Measurements from ENCODE around the gene IL21R. TPM values are rescaled to one million over a fixed set of nuclear protein-coding genes. Genes with fewer than 3 reads are reported as not detected.

The IL21R gene
- total and polyA plus RNA-seq, 10 of the 15 experiments (the other 5 are each of a cell fraction or from before 2014, with no cell fraction given), result 5.3 to 138 (median 82.5) TPM

DNA sequence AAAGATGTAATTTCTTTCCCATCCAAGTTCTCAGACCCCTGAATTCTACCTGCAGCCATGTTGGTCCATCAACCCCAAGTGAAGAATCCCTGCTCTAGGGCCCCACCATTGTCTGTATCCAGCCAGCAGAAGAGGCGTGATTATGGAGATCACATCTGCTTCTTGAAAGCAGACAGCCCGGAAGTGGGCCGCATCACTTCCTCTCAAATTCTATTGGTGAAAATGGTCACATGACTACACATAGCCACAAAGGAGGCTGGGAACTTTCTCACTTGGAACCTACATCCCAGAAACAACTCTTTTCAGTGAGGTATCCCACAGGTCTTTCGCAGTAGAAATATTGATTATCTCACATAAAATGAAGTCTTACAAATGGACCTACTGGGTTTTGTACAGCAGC is 48.1 kb upstream of the IL21R start:
- no peak for ATAC-seq
- H3K79me2 ChIP-seq (ENCODE audit: control insufficient read depth, insufficient read depth, low read length), result no peaks in the 10 kb centered on the region
- H2AFZ ChIP-seq (ENCODE audit: control insufficient read depth, low read depth, low read length), result no peak overlapping the region
- CTCF ChIA-PET, result interaction anchor here (2.0 kb wide), 1 partner anchor 119 kb away, joined by 7 read pairs; no protein-coding TSS in a partner anchor
- POLR2A ChIA-PET, result no interaction called here
- H3K9ac ChIP-seq (ENCODE audit: control insufficient read depth, insufficient read depth, low read length), result no peak overlapping the region
- TSS peak; percentile 3 for BruUV-seq (replicated peaks)
- H3K9me3 ChIP-seq (replicated peaks; ENCODE audit: control insufficient read depth, insufficient read depth, low read length), result no peaks in the 10 kb centered on the region; the same call in 2 of the 3 replicates
- intact Hi-C loops (cut with micrococcal nuclease; ENCODE audit: unreplicated experiment) (no loop called here), in situ Hi-C loops (cut with MboI) (loop anchor here (25.0 kb wide), 1 partner anchor 1517 kb away; no protein-coding TSS in a partner anchor)
- no peaks in the 10 kb centered on the region for H3K4me1 ChIP-seq (ENCODE audit: control insufficient read depth, insufficient read depth, low read length)
- FAIRE-seq, result no peak
- peaks cover 10 to 31% of the 10 kb centered on the region in 2 experiments; a peak in 3 of 4 replicates for H3K36me3 ChIP-seq (ENCODE audit: control insufficient read depth in 2 of 2, insufficient read depth in 2 of 2, low read length in 1 of 2)
- TF ChIP-seq, protein P1, sequence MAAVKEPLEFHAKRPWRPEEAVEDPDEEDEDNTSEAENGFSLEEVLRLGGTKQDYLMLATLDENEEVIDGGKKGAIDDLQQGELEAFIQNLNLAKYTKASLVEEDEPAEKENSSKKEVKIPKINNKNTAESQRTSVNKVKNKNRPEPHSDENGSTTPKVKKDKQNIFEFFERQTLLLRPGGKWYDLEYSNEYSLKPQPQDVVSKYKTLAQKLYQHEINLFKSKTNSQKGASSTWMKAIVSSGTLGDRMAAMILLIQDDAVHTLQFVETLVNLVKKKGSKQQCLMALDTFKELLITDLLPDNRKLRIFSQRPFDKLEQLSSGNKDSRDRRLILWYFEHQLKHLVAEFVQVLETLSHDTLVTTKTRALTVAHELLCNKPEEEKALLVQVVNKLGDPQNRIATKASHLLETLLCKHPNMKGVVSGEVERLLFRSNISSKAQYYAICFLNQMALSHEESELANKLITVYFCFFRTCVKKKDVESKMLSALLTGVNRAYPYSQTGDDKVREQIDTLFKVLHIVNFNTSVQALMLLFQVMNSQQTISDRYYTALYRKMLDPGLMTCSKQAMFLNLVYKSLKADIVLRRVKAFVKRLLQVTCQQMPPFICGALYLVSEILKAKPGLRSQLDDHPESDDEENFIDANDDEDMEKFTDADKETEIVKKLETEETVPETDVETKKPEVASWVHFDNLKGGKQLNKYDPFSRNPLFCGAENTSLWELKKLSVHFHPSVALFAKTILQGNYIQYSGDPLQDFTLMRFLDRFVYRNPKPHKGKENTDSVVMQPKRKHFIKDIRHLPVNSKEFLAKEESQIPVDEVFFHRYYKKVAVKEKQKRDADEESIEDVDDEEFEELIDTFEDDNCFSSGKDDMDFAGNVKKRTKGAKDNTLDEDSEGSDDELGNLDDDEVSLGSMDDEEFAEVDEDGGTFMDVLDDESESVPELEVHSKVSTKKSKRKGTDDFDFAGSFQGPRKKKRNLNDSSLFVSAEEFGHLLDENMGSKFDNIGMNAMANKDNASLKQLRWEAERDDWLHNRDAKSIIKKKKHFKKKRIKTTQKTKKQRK (IDR thresholded peaks at IDR 0.05; ENCODE audit: low read depth, low read length), result no peak
- no peak for TF ChIP-seq TCF7 (IDR thresholded peaks at IDR 0.05; ENCODE audit: borderline replicate concordance)
- TF ChIP-seq NFYB (IDR thresholded peaks at IDR 0.05; ENCODE audit: insufficient read depth, low read depth, low read length), result peak; percentile 79
- no peaks in the 10 kb centered on the region for H4K20me1 ChIP-seq (ENCODE audit: control insufficient read depth, insufficient read depth)
- no peak overlapping the region for H3K4me2 ChIP-seq (ENCODE audit: control insufficient read depth, insufficient read depth)
- no peak for DNase-seq (ENCODE audit: low read depth, low spot score)
- H3K27me3 ChIP-seq (replicated peaks in 1 of 2; ENCODE audit: control insufficient read depth in 2 of 2, insufficient read depth in 2 of 2, low read length in 1 of 2), result no peaks in the 10 kb centered on the region
- WGBS (ENCODE audit: insufficient coverage, insufficient replicate concordance, low lambda C conversion rate, missing lambda C conversion rate), result 99% methylated on average over 4 of the region's 4 CpGs
- H3K4me3 ChIP-seq, result no peak overlapping the region
- RAD21 ChIA-PET (ENCODE audit: unreplicated experiment), result interaction anchor here (1.0 kb wide), 1 partner anchor 119 kb away, joined by 6 read pairs; no protein-coding TSS in a partner anchor
- no peak overlapping the region for H3K27ac ChIP-seq (ENCODE audit: control insufficient read depth, insufficient read depth)
- SMC1A ChIA-PET (ENCODE audit: uncharacterized antibody, unreplicated experiment), result interaction anchor here (1.2 to 1.9 kb wide), 2 partner anchors 14 to 119 kb away, joined by 5 to 12 read pairs; no protein-coding TSS in a partner anchor
